ENCODE data around the gene NKD2.
"Not testable (repeated sequence)": the region's sequence is repeated elsewhere in the genome, so short reads cannot be mapped to it uniquely, and the experiment has no call there.

NKD2 gene

DNA sequence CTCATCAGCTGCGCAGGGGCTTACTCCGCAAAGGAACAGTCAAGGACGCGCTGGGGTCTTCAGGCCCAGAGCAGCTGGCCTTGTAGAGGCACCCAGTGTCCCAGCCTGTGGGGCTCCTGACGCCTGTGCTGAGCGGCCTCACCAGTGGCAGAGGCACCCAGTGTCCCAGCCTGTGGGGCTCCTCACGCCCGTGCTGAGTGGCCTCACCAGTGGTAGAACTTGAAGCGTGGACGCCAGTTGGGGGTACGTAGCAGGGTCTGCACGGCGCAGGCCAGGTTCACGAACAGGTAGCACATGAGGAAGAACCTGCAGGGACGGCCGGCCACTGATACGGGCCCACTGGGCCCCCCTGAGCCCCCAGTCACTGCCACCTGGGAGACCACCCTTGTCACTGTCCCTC lies 67.3 kb downstream of the NKD2 start:
- DNase-seq: no peak

DNA sequence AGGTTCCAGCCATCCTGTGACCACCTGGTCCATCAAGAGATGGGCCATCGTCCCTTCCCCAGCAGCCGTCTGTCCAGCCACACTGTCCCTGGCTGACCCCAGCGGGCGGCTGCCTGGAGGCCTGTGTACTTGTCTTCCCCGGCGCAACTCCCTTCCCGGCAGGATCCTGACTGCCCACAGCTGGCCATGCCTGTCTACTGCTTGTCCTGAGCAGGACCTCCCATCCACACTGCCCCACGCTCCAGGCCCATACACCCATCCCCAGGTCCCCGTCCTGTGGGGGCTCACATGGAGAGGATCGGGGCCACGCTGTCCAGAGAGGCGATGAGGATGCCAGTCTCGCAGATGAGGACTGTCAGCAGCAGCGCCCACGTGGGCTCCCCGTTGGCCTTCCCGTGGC lies 67.8 kb downstream of the NKD2 start:
- no peak for DNase-seq

DNA sequence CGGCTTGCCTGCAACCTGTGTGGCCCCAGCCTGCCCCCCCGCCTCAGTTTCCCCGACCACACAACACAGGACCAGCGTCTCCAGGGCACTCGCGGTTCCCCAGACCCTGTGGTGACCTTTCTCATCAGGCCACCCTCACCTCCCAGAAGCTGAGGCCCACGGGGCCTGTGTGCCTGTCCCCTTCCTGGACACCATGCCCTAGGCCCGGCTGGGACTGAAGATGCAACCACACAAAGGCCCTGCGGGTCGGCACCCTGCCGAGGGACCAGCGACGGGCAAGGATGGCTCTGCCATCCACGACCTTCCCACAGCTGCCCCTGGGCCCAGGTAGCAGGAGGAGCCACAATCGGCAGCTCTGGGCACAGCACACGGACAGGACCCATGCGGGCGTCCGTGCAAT lies 68.4 kb downstream of the NKD2 start:
- DNase-seq: no peak

DNA sequence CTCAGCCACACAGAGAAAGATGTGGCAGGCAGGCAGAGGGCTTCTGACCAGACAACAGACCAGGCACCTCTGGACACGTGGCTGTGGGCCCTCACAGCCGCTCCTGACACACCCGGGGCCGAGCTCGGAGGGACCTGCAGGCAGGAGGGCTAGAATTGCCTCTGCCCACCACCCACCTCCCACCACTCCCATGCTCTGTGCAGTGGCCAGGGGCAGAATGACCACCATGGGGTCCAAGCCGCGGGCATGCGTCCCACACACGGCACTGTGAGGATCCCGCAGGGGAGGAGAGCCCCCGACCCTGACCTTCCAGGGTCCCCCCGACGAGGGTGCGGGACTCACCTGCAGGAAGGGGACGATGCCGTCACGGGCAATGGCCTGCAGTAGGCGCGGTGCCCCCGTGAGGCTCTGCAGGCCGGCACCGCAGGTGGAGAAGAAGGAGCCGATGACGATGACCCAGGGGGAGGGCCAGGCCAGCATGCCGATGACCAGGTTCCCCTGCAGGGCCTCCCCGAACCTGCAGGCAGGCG lies 69.0 kb downstream of the NKD2 start:
- no peak for DNase-seq

DNA sequence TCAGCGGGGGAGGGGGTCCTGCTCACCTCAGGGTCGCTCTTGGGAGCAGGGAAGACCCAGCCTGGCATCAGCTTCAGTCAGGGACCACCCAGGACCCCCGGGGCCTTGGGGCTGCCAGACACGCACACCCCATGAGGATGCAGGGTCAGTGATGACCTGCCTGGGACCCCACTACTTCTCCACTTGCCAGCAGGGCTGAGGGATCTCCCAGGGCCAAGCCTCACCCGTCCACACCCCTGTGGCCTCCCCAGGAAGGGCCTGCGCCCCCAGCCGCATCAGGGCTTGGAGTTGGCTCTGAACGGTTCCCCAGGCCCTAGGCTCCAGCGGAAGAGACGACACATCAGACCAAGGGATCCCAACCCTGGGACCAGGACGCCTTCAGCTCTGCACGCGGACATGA lies 69.6 kb downstream of the NKD2 start:
- no peak for DNase-seq

DNA sequence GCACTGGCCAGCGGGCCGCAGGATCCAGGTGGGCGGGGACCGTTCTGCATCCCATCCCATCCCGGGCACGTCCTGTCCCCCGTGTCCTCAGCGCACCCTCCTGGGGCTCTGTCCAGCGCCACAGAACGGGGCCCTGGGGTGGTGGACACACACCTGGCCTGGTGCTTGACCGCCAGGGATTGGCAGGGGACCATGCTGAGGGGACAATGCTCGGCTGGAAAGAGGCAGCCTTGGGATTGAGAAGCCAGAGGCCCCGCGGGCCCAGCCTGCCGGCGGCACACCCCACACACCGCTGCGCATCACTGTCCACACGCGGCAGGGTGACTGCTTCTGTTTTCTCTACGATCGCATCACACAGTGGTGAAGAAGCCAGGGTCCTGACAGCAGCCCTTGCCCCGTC lies 70.2 kb downstream of the NKD2 start:
- no peak for DNase-seq

DNA sequence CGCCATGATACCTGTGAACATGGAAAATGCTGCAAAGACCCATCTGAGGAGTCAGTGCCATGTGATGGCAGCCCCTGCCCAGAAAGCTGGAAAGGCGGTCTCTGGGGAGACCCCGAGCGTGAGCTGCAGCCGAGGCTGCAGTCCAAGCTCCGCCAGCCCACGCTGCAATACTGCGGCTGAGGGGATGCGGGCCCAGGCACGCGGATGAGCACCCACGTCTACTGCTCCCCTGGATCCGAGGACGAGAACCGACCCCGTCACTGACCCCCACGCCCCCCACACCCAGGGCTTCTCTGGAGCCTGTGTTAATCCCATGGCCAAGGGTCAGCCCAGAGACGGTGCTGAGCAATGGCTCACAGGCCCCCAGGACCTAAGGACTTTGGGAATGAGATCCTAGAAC lies 70.9 kb downstream of the NKD2 start:
- no peak for DNase-seq

DNA sequence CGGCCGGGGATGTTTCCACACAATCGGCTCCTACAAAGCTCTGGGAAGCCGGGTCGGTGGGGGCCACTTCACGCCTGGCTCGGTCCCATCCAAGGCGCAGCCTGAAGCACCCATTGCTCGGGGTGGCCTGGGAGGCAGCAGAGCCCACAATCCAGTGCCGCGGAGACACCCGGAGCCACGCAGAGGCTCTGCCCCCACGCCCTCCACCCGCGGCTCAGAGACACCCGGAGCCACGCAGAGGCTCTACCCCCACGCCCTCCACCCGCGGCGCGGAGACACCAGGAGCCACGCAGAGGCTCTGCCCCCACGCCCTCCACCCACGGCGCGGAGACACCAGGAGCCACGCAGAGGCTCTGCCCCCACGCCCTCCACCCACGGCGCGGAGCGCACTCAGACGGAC lies 71.4 kb downstream of the NKD2 start:
- DNase-seq: no peak

DNA sequence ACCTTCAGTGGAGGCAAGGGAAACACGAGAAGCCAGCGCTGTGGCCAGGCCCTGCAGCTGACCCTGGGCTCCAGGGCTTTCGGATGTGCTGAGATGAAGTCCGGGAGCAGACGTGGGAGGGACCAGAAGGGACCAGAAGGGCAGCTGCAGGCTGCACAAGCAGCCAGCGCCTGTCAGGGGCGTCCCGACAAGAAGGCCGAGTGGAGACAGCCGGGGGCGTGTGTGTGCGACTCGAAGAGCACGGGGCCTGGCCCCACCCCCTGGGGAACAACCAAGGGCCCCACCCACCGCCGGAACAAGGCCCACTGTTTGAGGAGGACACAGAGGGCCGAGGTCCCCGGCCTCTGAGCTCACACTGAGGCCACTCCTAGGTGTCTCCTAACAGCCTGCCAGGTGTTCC lies 71.8 kb downstream of the NKD2 start:
- DNase-seq: no peak

DNA sequence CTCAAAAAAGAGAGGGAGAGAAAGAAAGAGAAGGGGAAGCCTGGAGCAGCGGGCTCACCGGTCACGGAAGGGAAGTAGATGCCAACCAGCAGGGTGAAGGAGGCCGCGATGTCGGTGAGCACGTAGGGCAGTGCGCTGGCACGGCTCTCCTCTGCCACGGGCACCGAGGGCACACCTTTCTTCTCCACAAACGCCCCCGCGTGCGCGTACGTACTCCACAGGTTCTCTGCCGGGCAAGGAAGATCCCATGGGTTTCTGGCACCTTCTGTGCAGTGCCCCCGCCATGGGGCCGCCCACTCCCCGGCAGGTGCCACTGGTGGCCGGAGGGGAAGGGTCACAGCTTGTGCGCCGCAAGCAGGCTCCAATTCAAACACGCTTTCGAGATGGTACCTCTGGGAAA lies 72.9 kb downstream of the NKD2 start:
- DNase-seq: no peak

DNA sequence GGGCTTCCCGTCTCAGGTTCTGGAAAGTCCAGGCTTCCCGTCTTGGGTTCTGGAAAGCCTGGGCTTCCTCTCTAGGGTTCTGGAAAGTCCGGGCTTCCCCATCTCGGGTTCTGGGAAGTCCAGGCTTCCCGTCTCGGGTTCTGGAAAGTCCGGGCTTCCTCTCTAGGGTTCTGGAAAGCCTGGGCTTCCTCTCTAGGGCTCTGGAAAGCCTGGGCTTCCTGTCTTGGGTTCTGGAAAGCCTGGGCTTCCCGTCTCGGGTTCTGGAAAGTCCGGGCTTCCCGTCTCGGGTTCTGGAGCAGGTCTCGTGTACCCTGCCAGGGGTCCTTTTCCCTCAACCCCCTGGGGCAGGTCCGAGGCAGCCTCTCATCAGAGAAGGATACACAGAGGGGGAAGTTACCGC lies 74.4 kb downstream of the NKD2 start:
- not testable (repeated sequence) for DNase-seq

DNA sequence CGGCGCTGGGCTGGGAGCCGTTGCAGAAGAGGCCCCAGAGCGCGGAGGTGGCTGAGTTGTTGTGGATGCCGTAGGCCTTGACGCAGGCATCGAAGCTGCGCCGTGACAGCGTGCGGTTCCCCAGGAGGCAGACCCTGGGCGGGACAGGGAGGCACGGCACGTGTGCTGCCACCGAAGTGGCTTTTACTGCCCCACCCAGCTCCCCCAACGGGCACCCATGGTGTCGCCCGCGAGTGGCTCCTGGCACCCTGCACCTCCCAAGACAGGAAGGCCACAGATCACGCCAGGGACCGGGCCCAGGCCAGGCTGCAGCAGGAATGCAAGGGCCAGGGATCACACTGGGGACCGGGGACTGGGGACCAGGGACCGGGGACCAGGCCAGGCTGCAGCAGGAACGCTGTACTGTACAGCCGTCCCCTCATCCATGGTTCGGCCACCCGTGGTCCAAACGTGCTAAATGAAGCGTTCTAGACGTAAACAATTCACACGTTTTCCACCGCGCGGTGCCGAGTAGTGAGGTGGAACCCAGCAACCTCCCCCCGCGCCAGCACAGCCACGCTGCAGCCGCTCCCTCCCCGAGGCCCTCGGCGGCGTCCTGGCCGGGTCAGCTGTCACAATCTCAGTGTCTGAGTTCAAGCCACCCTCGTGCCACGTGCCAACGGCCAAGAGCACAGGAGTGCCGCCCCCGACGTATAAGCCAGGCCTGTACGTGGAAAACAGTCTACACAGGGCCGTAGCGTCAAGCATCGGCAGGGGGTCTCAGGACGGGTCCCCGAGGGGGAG lies 75.4 kb downstream of the NKD2 start:
- DNase-seq: no peak

DNA sequence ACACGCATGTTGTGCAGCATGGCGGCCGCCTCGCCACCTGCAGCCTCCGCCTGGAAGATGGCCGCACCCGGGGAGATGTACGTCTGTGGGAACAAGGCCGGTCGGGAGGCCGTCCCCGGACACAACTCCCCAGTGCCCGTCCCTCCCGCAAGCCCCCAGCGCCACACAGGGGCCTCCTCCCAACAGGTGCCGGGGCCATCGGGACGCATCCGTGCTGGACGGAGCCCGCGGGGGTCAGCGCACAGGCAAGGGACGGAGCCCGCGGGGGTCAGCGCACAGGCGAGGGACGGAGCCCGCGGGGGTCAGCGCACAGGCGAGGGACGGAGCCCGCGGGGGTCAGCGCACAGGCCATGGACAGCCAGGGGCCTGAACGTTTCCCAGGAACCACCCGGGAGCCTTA lies 76.8 kb downstream of the NKD2 start:
- DNase-seq: no peak

DNA sequence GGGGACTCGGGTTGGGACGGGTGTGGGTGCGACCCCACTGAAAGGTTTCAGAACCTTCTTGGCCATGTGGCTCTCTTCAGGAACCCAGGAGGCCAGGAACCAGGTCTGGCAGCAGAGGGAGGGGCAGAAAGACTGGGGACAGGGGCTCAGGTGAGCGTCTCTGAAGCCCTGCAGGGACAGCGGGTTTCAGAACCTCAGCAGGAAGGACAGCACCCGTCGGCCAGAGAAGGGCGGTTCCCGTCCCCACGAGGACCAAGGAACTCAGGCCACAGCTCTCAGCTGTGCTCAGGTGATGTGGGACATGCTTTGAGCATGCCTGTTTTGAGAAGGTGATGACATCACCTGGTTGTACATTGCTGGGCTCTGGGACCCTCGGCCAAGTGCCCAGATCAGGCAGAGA lies 77.5 kb downstream of the NKD2 start:
- DNase-seq: no peak

DNA sequence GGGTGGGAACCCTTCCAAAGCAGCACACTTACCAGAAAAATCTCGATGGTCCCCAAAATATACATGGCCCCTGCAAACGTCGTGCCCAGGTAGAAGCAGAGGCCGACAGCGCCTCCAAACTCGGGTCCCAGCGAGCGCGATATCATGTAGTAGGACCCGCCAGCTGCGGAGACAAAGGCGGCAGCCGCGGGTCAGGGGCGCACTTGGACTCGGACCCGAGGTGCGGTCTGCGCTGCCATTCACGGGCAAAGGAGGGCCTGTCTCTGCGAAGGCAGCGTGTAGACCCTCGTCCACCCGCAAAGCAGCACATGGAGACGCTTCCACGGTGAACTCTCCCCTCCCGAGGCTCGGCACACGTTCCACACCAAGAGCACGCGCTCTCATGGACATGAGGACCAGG lies 78.3 kb downstream of the NKD2 start:
- no peak for DNase-seq

DNA sequence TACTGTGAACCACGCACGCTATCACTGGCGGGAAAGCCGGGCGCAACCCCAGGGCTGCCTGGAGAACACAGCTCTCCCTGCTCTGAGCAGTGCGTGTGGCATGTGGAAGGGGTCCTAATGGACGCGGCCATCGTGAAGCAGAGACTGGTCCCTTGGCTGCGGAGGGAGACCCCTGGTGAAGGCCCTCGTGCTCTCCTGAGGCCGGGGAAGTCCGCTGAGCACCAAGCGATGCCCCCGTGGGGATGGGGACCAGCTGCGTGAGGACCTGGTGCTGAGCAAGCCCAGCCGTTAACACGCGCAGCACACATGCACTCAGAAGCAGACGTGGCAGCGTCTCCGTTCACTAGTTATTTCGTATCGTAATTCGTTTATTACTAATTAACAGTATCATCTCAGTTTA lies 78.8 kb downstream of the NKD2 start:
- DNase-seq: no peak

DNA sequence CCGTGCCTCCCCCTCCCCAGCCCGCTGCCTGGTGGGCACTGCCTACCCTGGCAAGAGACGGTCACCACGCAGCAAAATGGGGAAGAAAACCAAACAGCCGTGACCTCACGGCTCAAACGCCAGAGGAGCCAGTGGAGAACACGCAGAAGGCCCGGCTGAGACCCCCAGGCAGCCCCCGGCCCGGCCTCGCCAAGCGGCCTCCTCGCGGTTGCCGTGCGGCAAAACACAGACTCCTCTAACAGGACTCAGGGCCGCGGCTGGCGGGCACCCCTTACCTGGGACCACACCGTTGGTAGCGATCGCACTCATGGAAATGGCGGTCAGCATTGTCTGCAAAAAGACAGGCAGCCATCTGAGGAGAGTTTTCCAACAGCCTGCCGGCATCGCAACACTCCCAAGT lies 79.4 kb downstream of the NKD2 start:
- DNase-seq: no peak

Data from GOT3 (cell line).